GM12865 (cell line): ENCODE data around the gene APCDD1.
A peak's percentile ranks its signal among the peaks of the same experiment; 100 is the strongest.

Experiments used
- DNase-seq: peaks from one replicate; pipeline ENCODE4 v3.0.0; 2010; ENCODE audit warnings: low read depth
- H3K4me3 ChIP-seq: 2 replicates; pipeline ENCODE4 v1.5.1; 2011; ENCODE audit warnings: mild to moderate bottlenecking, low read depth, low read length, control low read depth
- TF ChIP-seq, protein P1 (sequence below): IDR thresholded peaks from 2 replicates; pipeline ENCODE4 v1.5.1; 2011; ENCODE audit warnings: low read length, control low read depth, low read depth, inconsistent platforms; ENCODE audit not compliant: insufficient read depth; ENCODE audit errors: missing control alignments

APCDD1 gene

GRCh38 chr18:10476338-10476791, 21.9 kb downstream of the APCDD1 start:
- DNase-seq: no peak
- TF ChIP-seq, protein P1, sequence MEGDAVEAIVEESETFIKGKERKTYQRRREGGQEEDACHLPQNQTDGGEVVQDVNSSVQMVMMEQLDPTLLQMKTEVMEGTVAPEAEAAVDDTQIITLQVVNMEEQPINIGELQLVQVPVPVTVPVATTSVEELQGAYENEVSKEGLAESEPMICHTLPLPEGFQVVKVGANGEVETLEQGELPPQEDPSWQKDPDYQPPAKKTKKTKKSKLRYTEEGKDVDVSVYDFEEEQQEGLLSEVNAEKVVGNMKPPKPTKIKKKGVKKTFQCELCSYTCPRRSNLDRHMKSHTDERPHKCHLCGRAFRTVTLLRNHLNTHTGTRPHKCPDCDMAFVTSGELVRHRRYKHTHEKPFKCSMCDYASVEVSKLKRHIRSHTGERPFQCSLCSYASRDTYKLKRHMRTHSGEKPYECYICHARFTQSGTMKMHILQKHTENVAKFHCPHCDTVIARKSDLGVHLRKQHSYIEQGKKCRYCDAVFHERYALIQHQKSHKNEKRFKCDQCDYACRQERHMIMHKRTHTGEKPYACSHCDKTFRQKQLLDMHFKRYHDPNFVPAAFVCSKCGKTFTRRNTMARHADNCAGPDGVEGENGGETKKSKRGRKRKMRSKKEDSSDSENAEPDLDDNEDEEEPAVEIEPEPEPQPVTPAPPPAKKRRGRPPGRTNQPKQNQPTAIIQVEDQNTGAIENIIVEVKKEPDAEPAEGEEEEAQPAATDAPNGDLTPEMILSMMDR: no peak
- H3K4me3 ChIP-seq: no peak overlapping the region

DNA sequence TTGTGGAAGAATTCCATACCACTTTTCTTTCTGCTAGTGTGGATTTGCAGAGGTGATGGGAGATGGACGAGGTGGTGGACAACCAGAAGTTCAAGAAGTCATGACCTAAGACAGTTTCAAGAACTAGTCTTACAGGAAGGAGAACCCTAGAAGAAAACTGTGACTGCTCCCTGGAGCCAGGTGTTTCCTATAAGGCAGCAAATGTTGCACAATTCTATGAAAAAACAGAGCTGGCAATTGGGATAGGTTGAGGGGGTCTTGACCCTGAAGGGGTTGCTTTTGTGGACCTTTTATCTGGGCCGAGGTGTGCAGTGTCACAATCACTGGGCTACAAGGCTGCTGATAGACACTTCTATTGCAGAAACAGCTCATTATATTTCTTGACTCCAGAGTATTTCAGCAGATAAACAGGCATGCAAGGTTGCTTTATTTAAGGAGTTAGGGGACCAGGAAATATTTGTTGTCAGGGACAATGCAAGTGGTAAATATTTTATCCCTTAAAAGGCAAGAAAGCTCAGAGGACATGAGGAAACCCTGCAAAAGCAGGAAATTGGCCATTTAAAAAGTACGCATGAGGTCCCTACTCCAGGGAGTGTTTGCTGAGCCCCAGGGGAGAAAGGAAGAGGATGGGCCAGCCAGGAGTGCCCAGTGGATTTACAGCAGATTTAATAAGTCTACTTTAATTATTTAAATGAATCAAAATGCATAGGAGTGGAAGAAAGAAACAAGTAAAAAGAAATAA, 22.9 kb downstream of the APCDD1 start:
- DNase-seq: no peak
- no peak overlapping the region for H3K4me3 ChIP-seq
- TF ChIP-seq, protein P1: no peak

DNA sequence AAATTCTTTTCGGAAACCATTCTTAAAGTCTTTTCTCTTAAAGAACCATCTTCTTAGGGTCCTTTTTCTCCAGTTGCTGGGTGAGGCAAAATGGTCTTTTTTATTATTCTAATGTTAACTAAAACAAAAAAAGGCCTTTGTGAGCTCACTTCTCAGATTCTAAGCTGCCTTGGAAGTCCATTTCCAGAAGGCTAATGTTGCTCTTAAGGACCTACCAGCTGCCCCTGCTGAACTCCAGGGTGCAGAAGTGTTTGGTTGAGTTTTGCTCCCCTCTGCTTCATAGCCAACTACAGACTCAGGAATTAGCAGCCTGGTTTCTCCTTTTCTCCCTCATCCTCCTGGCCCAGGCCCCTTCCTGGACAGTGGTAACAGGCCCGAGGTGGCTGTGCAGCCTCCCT, 23.4 kb downstream of the APCDD1 start:
- DNase-seq: no peak
- no peak overlapping the region for H3K4me3 ChIP-seq
- TF ChIP-seq, protein P1: no peak

- no peak overlapping the region for H3K4me3 ChIP-seq
- DNase-seq: no peak
Observed at GRCh38 chr18:10481831-10482230, 27.4 kb downstream of the APCDD1 start.

DNA sequence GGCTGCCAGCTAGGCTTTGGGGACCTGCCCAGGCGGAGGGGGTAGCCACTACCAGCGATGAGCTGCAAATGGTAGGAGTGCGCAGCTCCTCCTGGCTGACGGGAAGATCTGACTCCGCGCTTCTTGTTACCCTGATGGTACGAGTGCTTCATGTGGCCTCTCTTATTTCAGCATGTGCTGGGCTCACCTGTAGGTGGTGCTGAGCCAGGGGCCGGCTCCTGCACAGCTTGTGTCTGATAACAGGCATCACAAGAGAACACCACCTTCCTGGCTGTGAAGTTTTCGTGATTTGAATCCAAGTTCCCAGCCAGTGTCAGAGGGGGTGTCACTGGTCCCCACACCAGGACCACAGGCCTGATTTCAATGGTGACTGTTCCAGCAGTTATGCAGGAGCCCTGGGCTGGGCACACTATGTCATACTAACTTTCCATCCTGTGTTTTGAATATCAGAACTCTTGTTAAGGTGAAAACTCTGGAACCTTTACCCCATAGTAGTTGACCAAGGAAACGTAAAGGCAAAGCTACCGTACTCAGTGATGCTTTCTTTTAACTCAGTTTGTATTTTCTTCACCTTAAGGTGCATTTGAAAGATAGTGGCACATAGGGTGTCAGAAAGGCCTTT, 28.0 kb downstream of the APCDD1 start:
- H3K4me3 ChIP-seq: no peak overlapping the region
- TF ChIP-seq, protein P1: peak; percentile 7
- peak; percentile 8 for DNase-seq

More at GRCh38 chr18:10481831-10482230, 27.4 kb downstream of the APCDD1 start:
- TF ChIP-seq, protein P1: no peak

DNA sequence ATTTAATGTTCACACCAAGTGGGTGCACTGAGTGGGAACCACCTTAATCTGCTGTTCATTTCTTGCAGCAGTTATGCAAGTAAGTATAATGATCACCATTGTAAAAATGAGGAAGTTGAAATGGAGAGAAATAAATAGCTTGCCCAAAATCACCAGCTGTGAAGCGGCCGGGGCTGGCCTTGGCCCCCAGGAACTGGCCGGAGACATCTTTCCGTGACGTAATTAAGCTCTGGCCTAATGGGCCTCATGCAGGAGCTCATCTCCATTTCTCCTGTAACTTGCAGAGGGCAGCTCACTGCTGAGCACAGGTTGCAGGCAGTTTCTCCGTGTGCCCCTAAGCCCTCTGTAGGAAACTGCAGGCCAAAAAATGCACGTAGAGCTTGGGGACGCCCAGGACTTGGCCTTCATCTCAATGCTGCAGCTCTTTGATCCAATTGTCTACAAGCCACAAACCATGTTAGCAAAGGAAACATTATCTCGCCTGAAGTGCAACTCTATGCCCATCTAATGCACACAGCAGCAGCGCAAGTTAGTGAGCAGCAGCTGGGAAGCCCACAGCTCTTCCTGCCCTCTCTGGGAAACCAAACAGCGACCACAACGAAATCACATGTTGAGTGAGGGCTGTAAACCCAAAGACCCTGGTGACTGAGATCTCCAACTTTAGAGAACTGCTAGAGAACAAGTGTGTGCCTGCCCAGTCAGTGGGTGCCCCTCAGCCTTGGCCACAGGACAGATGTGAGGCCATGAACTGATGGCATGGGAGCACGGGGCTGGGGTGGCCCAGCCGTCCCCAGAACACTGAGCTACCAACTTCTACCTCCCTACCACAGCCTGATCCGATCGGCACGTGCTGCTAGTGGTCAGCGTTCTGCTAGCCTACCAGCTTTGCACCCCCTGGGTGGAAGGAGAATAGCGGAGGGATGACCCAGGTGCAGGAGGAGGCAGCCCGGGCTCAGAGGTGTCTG, 28.8 kb downstream of the APCDD1 start:
- TF ChIP-seq, protein P1: no peak
- peak; percentile 61 for DNase-seq
- no peak overlapping the region for H3K4me3 ChIP-seq
